ENCODE data around the gene TGDS. TPM values are rescaled to one million over a fixed set of nuclear protein-coding genes. Genes with fewer than 3 reads are reported as not detected.
A peak's percentile ranks its signal among the peaks of the same experiment; 100 is the strongest.

The TGDS gene
- total RNA-seq, 1 donor from 2014 or later = 8.4 TPM

DNA sequence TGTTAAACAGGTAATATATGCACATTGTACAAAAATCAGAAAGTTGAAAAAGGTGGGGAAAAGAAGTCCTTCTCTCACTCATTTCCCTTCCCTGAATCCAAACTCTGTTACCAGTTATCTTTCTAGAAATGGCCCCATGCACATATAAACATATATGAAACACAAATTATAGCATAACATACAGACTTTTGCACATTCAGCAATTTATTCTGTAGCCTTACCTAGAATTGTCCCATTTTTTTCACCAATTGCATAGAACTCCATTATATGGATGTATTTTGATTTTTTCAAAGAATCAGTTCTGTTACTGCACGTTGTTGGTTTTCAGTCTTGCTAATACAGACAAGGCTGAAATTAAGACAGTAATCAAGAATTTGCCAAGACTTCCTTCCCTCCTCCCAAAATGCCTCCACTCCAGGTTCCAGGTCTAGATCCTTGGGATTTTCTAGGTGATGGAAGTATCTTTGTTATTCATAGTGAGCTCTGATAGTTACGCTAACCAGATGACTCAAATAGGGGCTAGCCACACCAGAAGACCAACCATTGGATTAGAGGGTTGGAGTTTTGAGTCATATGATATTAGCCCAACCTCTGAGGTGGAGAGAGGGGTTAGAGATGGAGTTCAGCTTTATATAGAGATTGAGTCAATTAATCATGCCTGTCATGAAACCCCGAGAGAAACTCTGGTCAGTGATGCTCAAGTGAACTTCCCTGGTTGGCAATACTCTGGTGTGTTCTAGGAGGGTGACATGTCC lies 36.5 kb upstream of the TGDS start:
- peaks cover 23% of the 10 kb centered on the region for H3K36me3 Mint-ChIP-seq (ENCODE audit: low read depth)
- H3K4me3 Mint-ChIP-seq (ENCODE audit: unreplicated experiment) = no peak overlapping the region
- peaks cover 3% of the 10 kb centered on the region for H3K9me3 Mint-ChIP-seq (ENCODE audit: low read depth)
- TF ChIP-seq, protein P1, sequence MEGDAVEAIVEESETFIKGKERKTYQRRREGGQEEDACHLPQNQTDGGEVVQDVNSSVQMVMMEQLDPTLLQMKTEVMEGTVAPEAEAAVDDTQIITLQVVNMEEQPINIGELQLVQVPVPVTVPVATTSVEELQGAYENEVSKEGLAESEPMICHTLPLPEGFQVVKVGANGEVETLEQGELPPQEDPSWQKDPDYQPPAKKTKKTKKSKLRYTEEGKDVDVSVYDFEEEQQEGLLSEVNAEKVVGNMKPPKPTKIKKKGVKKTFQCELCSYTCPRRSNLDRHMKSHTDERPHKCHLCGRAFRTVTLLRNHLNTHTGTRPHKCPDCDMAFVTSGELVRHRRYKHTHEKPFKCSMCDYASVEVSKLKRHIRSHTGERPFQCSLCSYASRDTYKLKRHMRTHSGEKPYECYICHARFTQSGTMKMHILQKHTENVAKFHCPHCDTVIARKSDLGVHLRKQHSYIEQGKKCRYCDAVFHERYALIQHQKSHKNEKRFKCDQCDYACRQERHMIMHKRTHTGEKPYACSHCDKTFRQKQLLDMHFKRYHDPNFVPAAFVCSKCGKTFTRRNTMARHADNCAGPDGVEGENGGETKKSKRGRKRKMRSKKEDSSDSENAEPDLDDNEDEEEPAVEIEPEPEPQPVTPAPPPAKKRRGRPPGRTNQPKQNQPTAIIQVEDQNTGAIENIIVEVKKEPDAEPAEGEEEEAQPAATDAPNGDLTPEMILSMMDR (IDR thresholded peaks at IDR 0.05) = no peak
- DNase-seq (ENCODE audit: low spot score) = no peak
- H3K27ac Mint-ChIP-seq (ENCODE audit: unreplicated experiment) = no peak overlapping the region
- H3K4me1 Mint-ChIP-seq (ENCODE audit: low read depth) = no peaks in the 10 kb centered on the region
- H3K27me3 Mint-ChIP-seq (ENCODE audit: low read depth) = no peaks in the 10 kb centered on the region

DNA sequence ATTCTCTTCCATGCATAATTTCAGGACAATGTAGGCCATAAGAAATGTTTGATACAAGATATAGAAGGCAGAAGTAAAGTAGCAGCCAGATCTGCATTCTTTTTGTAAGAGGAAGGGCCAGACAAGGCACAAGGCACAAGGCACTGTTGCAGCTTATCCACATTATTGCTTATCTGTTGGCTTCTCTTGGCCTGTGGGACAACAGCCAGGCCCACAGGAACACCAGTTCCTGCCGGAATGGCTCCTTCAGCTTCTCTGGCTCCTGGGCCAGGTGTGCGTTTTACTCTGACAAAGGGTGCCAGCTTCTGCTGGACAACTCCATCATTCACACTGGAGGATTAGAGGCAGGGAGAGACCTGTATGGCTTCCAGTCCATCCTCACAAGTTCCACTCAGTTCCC lies 34.9 kb upstream of the TGDS start:
- TF ChIP-seq, protein P1 (IDR thresholded peaks at IDR 0.05) = no peak
- Mint-ChIP-seq H3K36me3 (ENCODE audit: low read depth) (peaks cover 24% of the 10 kb centered on the region), H3K27ac (ENCODE audit: unreplicated experiment) (no peak overlapping the region), H3K9me3 (ENCODE audit: low read depth) (no peaks in the 10 kb centered on the region), H3K27me3 (ENCODE audit: low read depth) (no peaks in the 10 kb centered on the region), H3K4me3 (ENCODE audit: unreplicated experiment) (no peak overlapping the region), H3K4me1 (ENCODE audit: low read depth) (no peaks in the 10 kb centered on the region)
- no peak for DNase-seq (ENCODE audit: low spot score)

DNA sequence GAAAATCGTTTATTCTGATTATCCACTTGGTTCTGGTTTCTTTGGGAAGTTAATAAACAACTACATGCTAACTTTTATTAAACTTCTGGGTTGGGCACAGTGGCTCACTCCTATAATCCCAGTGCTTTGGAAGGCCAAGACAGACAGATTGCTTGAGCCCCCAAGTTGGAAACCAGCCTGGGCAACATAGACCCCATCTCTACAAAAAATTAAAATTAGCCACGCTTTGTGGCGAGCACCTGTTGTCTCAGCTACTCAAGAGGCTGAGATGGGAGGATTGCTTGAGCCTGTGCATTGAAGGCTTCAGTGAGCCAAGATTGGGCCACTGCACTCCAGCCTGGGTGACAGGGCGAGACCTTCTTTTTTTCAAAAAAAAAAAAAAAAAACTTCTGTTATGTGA lies 27.4 kb upstream of the TGDS start:
- no peaks in the 10 kb centered on the region for H3K9me3 Mint-ChIP-seq (ENCODE audit: low read depth)
- TF ChIP-seq, protein P1 (IDR thresholded peaks at IDR 0.05) = no peak
- no peak overlapping the region for H3K27ac Mint-ChIP-seq (ENCODE audit: unreplicated experiment)
- no peaks in the 10 kb centered on the region for H3K27me3 Mint-ChIP-seq (ENCODE audit: low read depth)
- no peaks in the 10 kb centered on the region for H3K4me1 Mint-ChIP-seq (ENCODE audit: low read depth)
- DNase-seq (ENCODE audit: low spot score) = no peak
- no peak overlapping the region for H3K4me3 Mint-ChIP-seq (ENCODE audit: unreplicated experiment)
- H3K36me3 Mint-ChIP-seq (ENCODE audit: low read depth) = peaks cover 28% of the 10 kb centered on the region

DNA sequence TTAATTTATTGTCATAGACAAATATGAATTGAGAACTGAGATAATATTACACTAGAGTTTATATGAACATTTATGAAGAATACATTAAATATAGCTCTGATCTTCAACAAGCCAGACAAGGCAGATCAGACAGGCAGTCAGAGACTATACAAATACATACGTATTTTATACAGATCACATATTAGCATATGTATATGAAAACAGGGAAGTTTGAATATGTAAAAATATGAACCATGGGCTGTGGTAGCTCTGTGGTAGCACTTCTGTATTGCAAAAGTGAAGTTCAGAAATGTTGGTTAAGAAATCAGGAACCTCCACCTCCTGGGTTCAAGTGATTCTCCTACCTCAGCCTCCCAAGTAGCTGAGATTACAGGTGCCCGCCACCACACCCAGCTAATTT lies 26.4 kb upstream of the TGDS start:
- Mint-ChIP-seq H3K4me3 (ENCODE audit: unreplicated experiment) (no peak overlapping the region), H3K27ac (ENCODE audit: unreplicated experiment) (no peak overlapping the region), H3K27me3 (ENCODE audit: low read depth) (no peaks in the 10 kb centered on the region), H3K9me3 (ENCODE audit: low read depth) (no peaks in the 10 kb centered on the region), H3K4me1 (ENCODE audit: low read depth) (no peaks in the 10 kb centered on the region), H3K36me3 (ENCODE audit: low read depth) (peaks cover 27% of the 10 kb centered on the region)
- TF ChIP-seq, protein P1 (IDR thresholded peaks at IDR 0.05) = no peak
- no peak for DNase-seq (ENCODE audit: low spot score)

DNA sequence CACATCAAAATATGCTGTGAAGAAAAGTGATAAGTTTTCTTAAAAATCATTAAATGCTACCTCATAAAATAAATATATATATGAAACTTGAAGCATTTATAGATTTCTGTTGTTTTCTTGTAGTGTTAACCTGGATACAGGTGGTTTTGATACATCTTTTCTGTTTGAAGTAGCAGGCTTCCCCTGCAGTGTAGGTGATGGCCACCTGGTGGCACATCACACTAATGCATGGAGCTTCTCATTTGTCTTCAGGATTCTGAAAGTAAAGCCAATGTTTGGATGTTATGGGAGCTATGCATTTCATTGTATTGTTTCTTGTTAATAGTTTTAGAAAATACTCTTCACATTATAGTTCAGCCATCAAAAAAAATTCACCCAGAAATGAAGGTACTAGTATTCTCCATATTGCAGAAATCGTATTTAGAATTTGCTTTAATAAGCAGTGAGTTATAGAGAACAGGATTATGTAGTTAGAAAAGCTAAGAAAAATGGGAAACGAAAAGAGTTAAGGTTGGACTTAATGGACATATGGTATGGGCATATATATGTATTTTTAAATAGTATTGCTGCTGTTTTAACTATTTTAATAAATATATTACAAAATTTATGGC lies 24.4 kb upstream of the TGDS start:
- Mint-ChIP-seq H3K27me3 (ENCODE audit: low read depth) (no peaks in the 10 kb centered on the region), H3K36me3 (ENCODE audit: low read depth) (peaks cover 23% of the 10 kb centered on the region), H3K4me1 (ENCODE audit: low read depth) (no peaks in the 10 kb centered on the region), H3K9me3 (ENCODE audit: low read depth) (no peaks in the 10 kb centered on the region), H3K27ac (ENCODE audit: unreplicated experiment) (no peak overlapping the region), H3K4me3 (ENCODE audit: unreplicated experiment) (no peak overlapping the region)
- TF ChIP-seq, protein P1 (IDR thresholded peaks at IDR 0.05) = peak; percentile 85
- DNase-seq (ENCODE audit: low spot score) = no peak
